Measurements from ENCODE around the gene LDHAL6B. TPM values are rescaled to one million over a fixed set of nuclear protein-coding genes. Genes with fewer than 3 reads are reported as not detected.
A peak's percentile ranks its signal among the peaks of the same experiment; 100 is the strongest.

The LDHAL6B gene
- total and polyA plus RNA-seq, 7 experiments from 2014 or later: not detected

DNA sequence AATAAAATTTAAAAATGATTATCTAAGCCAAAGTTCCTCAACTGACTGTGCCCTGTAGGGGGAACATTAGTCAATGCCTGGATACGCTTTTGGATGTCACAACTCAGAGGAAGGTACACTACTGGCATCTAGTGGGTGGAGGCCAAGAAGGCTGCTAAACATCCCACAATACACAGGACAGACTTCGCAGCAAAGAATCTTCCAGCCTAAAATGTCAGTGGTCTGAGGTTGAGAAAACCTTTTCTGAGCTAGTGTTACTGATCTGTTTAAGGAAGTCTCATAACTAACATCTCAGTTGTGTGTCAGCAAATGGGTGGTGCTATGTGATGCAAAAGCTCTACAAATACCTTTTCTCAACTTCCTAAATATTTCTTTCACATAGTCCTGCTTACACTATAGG lies 20.9 kb upstream of the LDHAL6B start:
- intact Hi-C loops (cut with micrococcal nuclease): no loop called here
- ChIA-PET POLR2A (no interaction called here), CTCF (no interaction called here)
- peaks cover 0 to 13% (median 0%) of the 10 kb centered on the region in 5 donors for H3K27me3 Mint-ChIP-seq
- no peaks in the 10 kb centered on the region for H3K4me1 Mint-ChIP-seq
- ATAC-seq (peak; percentile 80), DNase-seq (no peak)
- peaks cover 0 to 22% (median 6%) of the 10 kb centered on the region in 11 donors for H3K9me3 Mint-ChIP-seq
- H3K9me3 ChIP-seq (ENCODE audit: control insufficient read depth in 2 of 3, low read length in 3 of 3): no peaks in the 10 kb centered on the region
- no peak overlapping the region for H3K4me3 Mint-ChIP-seq
- H3K4me1 ChIP-seq (ENCODE audit: control insufficient read depth in 2 of 2, insufficient read depth in 2 of 2, low read length in 2 of 2): no peaks in the 10 kb centered on the region
- no peaks in the 10 kb centered on the region for H3K36me3 ChIP-seq (ENCODE audit: control insufficient read depth in 2 of 3, insufficient read depth in 3 of 3, low read length in 3 of 3)
- H3K4me3 ChIP-seq (ENCODE audit: low read length): no peak overlapping the region
- H3K27me3 ChIP-seq (ENCODE audit: control insufficient read depth in 2 of 2, insufficient read depth in 2 of 2, low read length in 2 of 2): no peaks in the 10 kb centered on the region
- no peak overlapping the region for H3K27ac Mint-ChIP-seq
- peaks cover 0 to 51% (median 4%) of the 10 kb centered on the region in 5 donors for H3K36me3 Mint-ChIP-seq
- H3K27ac ChIP-seq (ENCODE audit: low read depth, low read length): no peak overlapping the region

DNA sequence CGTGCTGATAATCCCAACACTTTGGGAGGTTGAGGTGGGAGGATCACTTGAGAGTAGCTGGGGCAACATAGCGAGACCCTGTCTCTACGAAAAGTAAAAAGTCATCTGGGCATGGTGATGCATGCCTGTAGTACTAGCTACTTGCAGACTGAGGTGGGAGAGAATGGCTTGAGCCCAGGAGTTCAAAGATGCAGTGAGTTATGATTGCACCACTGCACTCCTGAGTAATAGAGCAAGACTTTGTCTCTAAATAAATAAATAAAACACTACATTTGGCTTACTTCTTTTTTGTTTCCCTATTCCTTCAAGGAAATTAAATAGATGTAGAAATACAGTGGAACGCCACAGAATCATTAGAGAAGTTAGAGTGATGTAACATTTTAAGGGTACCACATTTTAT lies 20.1 kb upstream of the LDHAL6B start:
- peaks cover 0 to 17% (median 0%) of the 10 kb centered on the region in 5 donors for H3K27me3 Mint-ChIP-seq
- POLR2A ChIA-PET: no interaction called here
- CTCF ChIA-PET: no interaction called here

DNA sequence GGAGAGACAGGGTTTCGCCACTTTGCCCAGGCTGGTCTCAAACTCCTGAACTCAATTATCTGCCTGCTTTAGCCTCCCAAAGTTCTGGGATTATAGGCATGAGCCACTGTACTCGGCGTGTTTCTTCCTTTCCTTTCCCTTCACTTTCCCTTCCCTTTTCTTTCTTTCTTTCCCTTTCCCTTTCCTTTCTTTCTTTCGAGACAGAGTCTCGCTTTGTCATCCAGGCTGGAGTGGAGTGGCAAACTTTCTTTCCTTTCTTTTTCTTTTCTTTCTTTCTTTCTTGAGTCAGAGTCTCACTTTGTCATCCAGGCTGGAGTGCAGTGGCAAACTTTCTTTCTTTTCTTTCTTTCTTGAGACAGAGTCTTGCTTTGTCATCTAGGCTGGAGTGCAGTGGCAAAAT lies 17.4 kb upstream of the LDHAL6B start:
- Mint-ChIP-seq H3K4me3 (no peak overlapping the region), H3K27ac (no peak overlapping the region), H3K36me3 (peaks cover 0 to 35% (median 0%) of the 10 kb centered on the region in 5 donors), H3K4me1 (no peaks in the 10 kb centered on the region), H3K9me3 (peaks cover 0 to 7% (median 2%) of the 10 kb centered on the region in 11 donors), H3K27me3 (peaks cover 0 to 17% (median 5%) of the 10 kb centered on the region in 5 donors)
- CTCF ChIA-PET: no interaction called here
- POLR2A ChIA-PET: no interaction called here
- Histone ChIP-seq H3K27ac (ENCODE audit: low read depth, low read length) (no peak overlapping the region), H3K27me3 (ENCODE audit: control insufficient read depth in 2 of 2, insufficient read depth in 2 of 2, low read length in 2 of 2) (no peaks in the 10 kb centered on the region), H3K4me3 (ENCODE audit: low read length) (no peak overlapping the region), H3K36me3 (ENCODE audit: control insufficient read depth in 2 of 3, insufficient read depth in 3 of 3, low read length in 3 of 3) (no peaks in the 10 kb centered on the region), H3K9me3 (ENCODE audit: control insufficient read depth in 2 of 3, low read length in 3 of 3) (no peaks in the 10 kb centered on the region), H3K4me1 (ENCODE audit: control insufficient read depth in 2 of 2, insufficient read depth in 2 of 2, low read length in 2 of 2) (no peaks in the 10 kb centered on the region)
- DNase-seq (no peak), ATAC-seq (no peak)
- intact Hi-C loops (cut with micrococcal nuclease): no loop called here

More for the DNA sequence above, 20.1 kb upstream of the LDHAL6B start:
- ATAC-seq (no peak), DNase-seq (no peak)
- H3K9me3 Mint-ChIP-seq: peaks cover 0 to 19% (median 4%) of the 10 kb centered on the region in 11 donors
- Histone ChIP-seq H3K9me3 (ENCODE audit: control insufficient read depth in 2 of 3, low read length in 3 of 3) (no peaks in the 10 kb centered on the region), H3K27me3 (ENCODE audit: control insufficient read depth in 2 of 2, insufficient read depth in 2 of 2, low read length in 2 of 2) (no peaks in the 10 kb centered on the region), H3K36me3 (ENCODE audit: control insufficient read depth in 2 of 3, insufficient read depth in 3 of 3, low read length in 3 of 3) (no peaks in the 10 kb centered on the region), H3K27ac (ENCODE audit: low read depth, low read length) (no peak overlapping the region), H3K4me1 (ENCODE audit: control insufficient read depth in 2 of 2, insufficient read depth in 2 of 2, low read length in 2 of 2) (no peaks in the 10 kb centered on the region), H3K4me3 (ENCODE audit: low read length) (no peak overlapping the region)
- H3K4me1 Mint-ChIP-seq: no peaks in the 10 kb centered on the region
- intact Hi-C loops (cut with micrococcal nuclease): no loop called here
- H3K36me3 Mint-ChIP-seq: peaks cover 0 to 49% (median 4%) of the 10 kb centered on the region in 5 donors
- H3K4me3 Mint-ChIP-seq: no peak overlapping the region
- H3K27ac Mint-ChIP-seq: no peak overlapping the region

DNA sequence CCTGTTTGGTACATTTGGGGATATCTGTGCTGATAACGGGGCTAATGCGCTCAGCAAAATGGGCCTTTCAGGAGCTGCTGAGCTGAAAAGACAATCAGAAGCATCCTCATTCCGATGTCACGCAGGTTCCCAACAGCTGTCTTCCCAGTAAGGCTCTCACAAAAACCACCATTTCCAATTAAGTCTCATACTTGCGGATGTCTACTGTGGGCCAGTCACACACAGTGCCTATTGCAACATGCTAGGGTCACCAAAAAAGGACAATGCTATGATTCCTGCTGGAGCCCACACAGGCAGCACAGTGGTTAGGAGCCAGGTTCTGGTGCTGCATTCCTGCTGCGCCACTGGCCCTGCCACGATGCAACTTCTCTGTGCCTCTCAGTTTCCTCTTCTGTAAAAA lies 16.4 kb upstream of the LDHAL6B start:
- intact Hi-C loops (cut with micrococcal nuclease): no loop called here
- DNase-seq: no peak
- Mint-ChIP-seq H3K9me3 (peaks cover 0 to 4% (median 2%) of the 10 kb centered on the region in 11 donors), H3K27ac (no peak overlapping the region), H3K4me3 (no peak overlapping the region), H3K27me3 (peaks cover 0 to 17% (median 5%) of the 10 kb centered on the region in 5 donors), H3K4me1 (peaks cover 0 to 6% (median 0%) of the 10 kb centered on the region in 7 donors), H3K36me3 (peaks cover 0 to 25% (median 0%) of the 10 kb centered on the region in 5 donors)
- no peaks in the 10 kb centered on the region for H3K9me3 ChIP-seq (ENCODE audit: control insufficient read depth in 2 of 3, low read length in 3 of 3)
- no peak overlapping the region for H3K4me3 ChIP-seq (ENCODE audit: low read length)
- CTCF ChIA-PET: no interaction called here
- H3K4me1 ChIP-seq (ENCODE audit: control insufficient read depth in 2 of 2, insufficient read depth in 2 of 2, low read length in 2 of 2): no peaks in the 10 kb centered on the region
- POLR2A ChIA-PET: no interaction called here
- no peaks in the 10 kb centered on the region for H3K36me3 ChIP-seq (ENCODE audit: control insufficient read depth in 2 of 3, insufficient read depth in 3 of 3, low read length in 3 of 3)
- no peak overlapping the region for H3K27ac ChIP-seq (ENCODE audit: low read depth, low read length)
- ATAC-seq: no peak
- H3K27me3 ChIP-seq (ENCODE audit: control insufficient read depth in 2 of 2, insufficient read depth in 2 of 2, low read length in 2 of 2): no peaks in the 10 kb centered on the region

DNA sequence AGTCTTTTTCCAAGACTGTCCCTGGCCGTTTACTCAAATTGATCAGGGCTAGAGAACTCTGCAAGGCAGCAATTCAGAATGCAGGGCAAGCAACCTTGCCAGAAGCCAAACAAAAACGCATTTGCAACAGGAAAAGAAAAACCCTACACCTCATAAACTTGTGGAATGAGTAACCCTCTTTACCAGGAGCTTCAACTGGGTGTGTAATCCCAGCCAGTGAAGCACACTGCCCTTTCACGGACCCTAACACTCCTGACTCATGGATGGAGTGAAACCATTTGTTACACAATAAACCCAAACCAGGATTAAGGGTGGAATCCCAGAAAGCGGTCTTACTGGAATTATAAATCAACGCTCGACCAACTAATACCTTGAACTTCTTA lies 14.8 kb upstream of the LDHAL6B start:
- Mint-ChIP-seq H3K4me3 (no peak overlapping the region), H3K27ac (no peak overlapping the region), H3K4me1 (peaks cover 0 to 9% (median 7%) of the 10 kb centered on the region in 7 donors), H3K9me3 (peaks cover 0 to 4% (median 2%) of the 10 kb centered on the region in 11 donors), H3K27me3 (peaks cover 0 to 17% (median 5%) of the 10 kb centered on the region in 5 donors), H3K36me3 (peaks cover 0 to 23% (median 0%) of the 10 kb centered on the region in 5 donors)
- ChIA-PET CTCF (no interaction called here), POLR2A (no interaction called here)
- ATAC-seq: no peak
- H3K36me3 ChIP-seq (ENCODE audit: control insufficient read depth in 2 of 3, insufficient read depth in 3 of 3, low read length in 3 of 3): no peaks in the 10 kb centered on the region
- no peak overlapping the region for H3K27ac ChIP-seq (ENCODE audit: low read depth, low read length)
- no peaks in the 10 kb centered on the region for H3K4me1 ChIP-seq (ENCODE audit: control insufficient read depth in 2 of 2, insufficient read depth in 2 of 2, low read length in 2 of 2)
- H3K27me3 ChIP-seq (ENCODE audit: control insufficient read depth in 2 of 2, insufficient read depth in 2 of 2, low read length in 2 of 2): no peaks in the 10 kb centered on the region
- intact Hi-C loops (cut with micrococcal nuclease): no loop called here
- no peak overlapping the region for H3K4me3 ChIP-seq (ENCODE audit: low read length)
- DNase-seq: no peak
- H3K9me3 ChIP-seq (ENCODE audit: control insufficient read depth in 2 of 3, low read length in 3 of 3): no peaks in the 10 kb centered on the region

DNA sequence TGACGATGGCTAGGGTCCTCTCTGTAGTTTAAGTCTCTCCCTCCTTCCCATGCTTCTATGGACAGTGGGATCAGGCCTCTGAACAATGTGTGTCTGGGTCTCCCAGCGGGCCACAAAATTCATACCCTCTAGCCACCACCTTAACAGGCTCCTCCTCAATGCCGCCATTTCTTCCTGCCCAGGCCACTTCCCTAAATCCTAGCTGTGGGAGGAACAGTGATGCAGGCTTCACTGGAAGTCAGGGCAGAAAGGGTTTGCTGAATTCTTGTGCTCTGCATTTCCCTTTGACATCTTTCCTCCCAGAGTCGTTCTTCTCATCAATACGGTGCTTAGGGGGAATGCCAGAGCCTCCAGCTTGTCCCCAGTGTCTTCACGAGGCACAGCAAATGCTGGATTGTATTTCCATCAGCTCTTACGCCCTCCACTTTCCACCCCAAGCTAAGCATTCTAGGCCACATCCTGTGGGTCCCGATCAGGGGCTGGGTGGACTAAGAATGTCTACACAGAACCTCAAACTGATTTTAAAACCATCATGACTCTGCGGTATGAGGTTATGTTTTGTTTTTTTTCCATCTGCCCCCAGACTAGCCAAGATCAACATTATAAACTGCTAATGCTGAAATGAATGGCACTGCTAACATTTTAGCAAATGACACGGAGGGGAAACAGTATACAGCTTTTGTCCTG lies 11.9 kb upstream of the LDHAL6B start:
- Histone ChIP-seq H3K9me3 (ENCODE audit: control insufficient read depth in 2 of 3, low read length in 3 of 3) (no peaks in the 10 kb centered on the region), H3K4me3 (ENCODE audit: low read length) (no peak overlapping the region), H3K36me3 (ENCODE audit: control insufficient read depth in 2 of 3, insufficient read depth in 3 of 3, low read length in 3 of 3) (no peaks in the 10 kb centered on the region), H3K27me3 (ENCODE audit: control insufficient read depth in 2 of 2, insufficient read depth in 2 of 2, low read length in 2 of 2) (no peaks in the 10 kb centered on the region), H3K4me1 (ENCODE audit: control insufficient read depth in 2 of 2, insufficient read depth in 2 of 2, low read length in 2 of 2) (no peaks in the 10 kb centered on the region), H3K27ac (ENCODE audit: low read depth, low read length) (no peak overlapping the region)
- ChIA-PET POLR2A (no interaction called here), CTCF (no interaction called here)
- Mint-ChIP-seq H3K4me1 (peaks cover 0 to 9% (median 7%) of the 10 kb centered on the region in 7 donors), H3K27ac (no peak overlapping the region), H3K9me3 (peaks cover 0 to 2% (median 0%) of the 10 kb centered on the region in 11 donors), H3K36me3 (peaks cover 0 to 12% (median 0%) of the 10 kb centered on the region in 5 donors), H3K27me3 (peaks cover 0 to 11% (median 5%) of the 10 kb centered on the region in 5 donors), H3K4me3 (no peak overlapping the region)
- no peak for DNase-seq
- intact Hi-C loops (cut with micrococcal nuclease): no loop called here
- ATAC-seq: no peak

DNA sequence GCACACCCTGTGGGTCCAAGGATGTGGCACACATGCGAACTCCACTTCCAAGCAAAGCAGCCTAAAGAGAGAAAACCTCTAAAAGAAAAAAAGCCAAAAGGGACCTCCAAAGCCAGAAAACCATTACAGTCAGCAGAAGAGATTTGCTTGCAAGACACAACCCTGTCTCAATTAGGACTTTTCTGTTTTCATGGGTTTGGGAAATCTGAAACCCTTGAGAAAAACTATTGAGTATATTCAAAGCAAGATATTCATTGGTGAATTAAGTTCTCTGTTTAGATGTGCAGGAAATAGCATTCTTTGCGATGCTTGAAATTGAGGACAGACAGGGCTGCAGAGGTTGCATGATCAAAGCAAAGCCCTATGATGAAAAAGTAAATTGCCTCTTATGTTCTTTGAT lies 10.2 kb upstream of the LDHAL6B start:
- H3K27ac ChIP-seq (ENCODE audit: low read depth, low read length): no peak overlapping the region
- intact Hi-C loops (cut with micrococcal nuclease): no loop called here
- peaks cover 0 to 9% (median 7%) of the 10 kb centered on the region in 7 donors for H3K4me1 Mint-ChIP-seq
- H3K27me3 Mint-ChIP-seq: peaks cover 0 to 5% (median 0%) of the 10 kb centered on the region in 5 donors
- POLR2A ChIA-PET: no interaction called here
- H3K9me3 ChIP-seq (ENCODE audit: control insufficient read depth in 2 of 3, low read length in 3 of 3): no peaks in the 10 kb centered on the region
- no peaks in the 10 kb centered on the region for H3K4me1 ChIP-seq (ENCODE audit: control insufficient read depth in 2 of 2, insufficient read depth in 2 of 2, low read length in 2 of 2)
- CTCF ChIA-PET: no interaction called here
- DNase-seq (no peak), ATAC-seq (no peak)
- no peaks in the 10 kb centered on the region for H3K27me3 ChIP-seq (ENCODE audit: control insufficient read depth in 2 of 2, insufficient read depth in 2 of 2, low read length in 2 of 2)
- H3K27ac Mint-ChIP-seq: no peak overlapping the region
- no peak overlapping the region for H3K4me3 ChIP-seq (ENCODE audit: low read length)
- H3K4me3 Mint-ChIP-seq: no peak overlapping the region
- no peaks in the 10 kb centered on the region for H3K36me3 ChIP-seq (ENCODE audit: control insufficient read depth in 2 of 3, insufficient read depth in 3 of 3, low read length in 3 of 3)
- no peaks in the 10 kb centered on the region for H3K9me3 Mint-ChIP-seq
- peaks cover 0 to 10% (median 0%) of the 10 kb centered on the region in 5 donors for H3K36me3 Mint-ChIP-seq

Data from naive thymus-derived CD4-positive, alpha-beta T cell (primary cell).